Brain pericyte (primary cell): Measurements from ENCODE around the gene ARMC3.
"Not testable (repeated sequence)": the region's sequence is repeated elsewhere in the genome, so short reads cannot be mapped to it uniquely, and the experiment has no call there.

Source experiments
- DNase-seq: peaks from one replicate; pipeline ENCODE4 v3.0.0-alpha.2; 2012; ENCODE audit warnings: low read depth, low spot score

The ARMC3 gene

GRCh38 chr10:22929053-22929452 lies 1.2 kb downstream of the ARMC3 start:
- not testable (repeated sequence) for DNase-seq

GRCh38 chr10:22931948-22932347 lies 4.1 kb downstream of the ARMC3 start:
- no peak for DNase-seq

GRCh38 chr10:22932626-22933370 lies 4.9 kb downstream of the ARMC3 start:
- DNase-seq, result no peak

GRCh38 chr10:22934726-22935125 lies 6.9 kb downstream of the ARMC3 start:
- no peak for DNase-seq

- no peak for DNase-seq
These were observed 14.6 kb downstream of the ARMC3 start for GRCh38 chr10:22942437-22942836.

- no peak for DNase-seq
These were observed 18.3 kb downstream of the ARMC3 start for GRCh38 chr10:22945934-22946673.

- DNase-seq, result no peak
These were observed 27.1 kb downstream of the ARMC3 start for GRCh38 chr10:22954970-22955369.

GRCh38 chr10:22958338-22958737 lies 30.5 kb downstream of the ARMC3 start:
- no peak for DNase-seq

- no peak for DNase-seq
These were observed 31.4 kb downstream of the ARMC3 start for GRCh38 chr10:22959292-22959691.

GRCh38 chr10:22959950-22960349 lies 32.1 kb downstream of the ARMC3 start:
- no peak for DNase-seq

GRCh38 chr10:22962817-22963216 lies 35.0 kb downstream of the ARMC3 start:
- DNase-seq, result no peak

GRCh38 chr10:22969704-22970103 lies 41.9 kb downstream of the ARMC3 start:
- no peak for DNase-seq

- DNase-seq, result no peak
These were observed 48.7 kb downstream of the ARMC3 start for GRCh38 chr10:22976534-22976933.

GRCh38 chr10:22977751-22978150 lies 49.9 kb downstream of the ARMC3 start:
- no peak for DNase-seq

- no peak for DNase-seq
These were observed 50.4 kb downstream of the ARMC3 start for GRCh38 chr10:22978287-22978686.

- no peak for DNase-seq
These were observed 51.1 kb downstream of the ARMC3 start for GRCh38 chr10:22978918-22979317.

- DNase-seq, result no peak
These were observed 53.0 kb downstream of the ARMC3 start for GRCh38 chr10:22980822-22981221.

GRCh38 chr10:22984066-22984465 lies 56.2 kb downstream of the ARMC3 start:
- DNase-seq, result no peak

GRCh38 chr10:22986771-22987542 lies 59.1 kb downstream of the ARMC3 start:
- DNase-seq, result no peak

GRCh38 chr10:22988581-22989360 lies 60.9 kb downstream of the ARMC3 start:
- peak; percentile 24 for DNase-seq

GRCh38 chr10:22990443-22990842 lies 62.6 kb downstream of the ARMC3 start:
- DNase-seq, result no peak

- no peak for DNase-seq
These were observed 64.2 kb downstream of the ARMC3 start for GRCh38 chr10:22992075-22992474.
